Prostate gland (tissue), 2 donors: ENCODE measurements around the gene TSC22D1. TPM values are rescaled to one million over a fixed set of nuclear protein-coding genes. Genes with fewer than 3 reads are reported as not detected.
"Not testable (repeated sequence)": the region's sequence is repeated elsewhere in the genome, so short reads cannot be mapped to it uniquely, and the experiment has no call there.

ENCODE experiments used
- DNase-seq: peaks from one replicate; pipeline ENCODE4 v3.0.0-alpha.2; 2019; ENCODE audit warnings: low spot score
- H3K27ac ChIP-seq, 2 donors: fragments of 200-600 bp; sonication (generic); 2 replicates each; pipeline ENCODE4 v1.5.1; 2017 to 2019
- H3K27me3 ChIP-seq: fragments of 200-600 bp; sonication (generic); replicated peaks from 2 replicates; pipeline ENCODE4 v1.5.1; 2019; ENCODE audit not compliant: insufficient read depth
- H3K36me3 ChIP-seq, 2 donors: fragments of 200-600 bp; sonication (generic); 1 replicate in 1 of 2; 2 replicates in 1 of 2; pipeline versions ENCODE4 v1.5.1 to v1.8.1; 2017 to 2019
- H3K4me1 ChIP-seq: fragments of 200-600 bp; sonication (generic); replicated peaks from 2 replicates; pipeline ENCODE4 v1.5.1; 2019
- H3K4me3 ChIP-seq, 2 donors: fragments of 200-600 bp; sonication (generic); 2 replicates each; pipeline ENCODE4 v1.5.1; 2017 to 2019
- H3K9me3 ChIP-seq: fragments of 200-600 bp; sonication (generic); 2 replicates; pipeline ENCODE4 v1.5.1; 2017
- POLR2A ChIP-seq: fragments of 450-650 bp; IDR thresholded peaks from one replicate; pipeline ENCODE4 v1.6.1; 2016; ENCODE audit warnings: antibody characterized with exemption, mild to moderate bottlenecking
- POLR2AphosphoS5 ChIP-seq: sonication (generic); formaldehyde crosslinking; IDR thresholded peaks from one replicate; pipeline ENCODE4 v1.6.1; 2017; ENCODE audit warnings: antibody characterized with exemption
- WGBS: methylation state at CpG from one replicate; pipeline ENCODE4 v1.1.5; 2018; 5-methylcytosine and 5-hydroxymethylcytosine counted together
- intact Hi-C: fragments of 100-400 bp; cut with DNase I; formaldehyde crosslinking; loops from one replicate; pipeline ENCODE4 v1.14.2; 2022
- total RNA-seq, 2 donors: library from RNA; depleted of rRNA; stranded (reverse); fragments of >200 nt; gene quantifications; one replicate each; pipeline ENCODE4 v1.1.0, GENCODE V29; 2016
- TF ChIP-seq, protein P1 (sequence below), 4 experiments: fragments of 200-600 bp in 2 of 4; fragments of 450-650 bp in 2 of 4; sonication (generic) in 2 of 4; IDR thresholded peaks; 1 replicate in 3 of 4; 2 replicates in 1 of 4; pipeline ENCODE4 v1.5.1; 2016 to 2019; ENCODE audit warnings: antibody characterized with exemption in 4 of 4, mild to moderate bottlenecking in 2 of 4, moderate library complexity in 2 of 4

Gene TSC22D1
- total RNA-seq, 2 donors from 2014 or later, result 185 to 237 TPM

GRCh38 chr13:44463759-44464158 is 112.4 kb downstream of the TSC22D1 start:
- no peaks in the 10 kb centered on the region for H3K36me3 ChIP-seq
- H3K4me3 ChIP-seq, result no peak overlapping the region
- no peaks in the 10 kb centered on the region for H3K4me1 ChIP-seq
- H3K9me3 ChIP-seq, result no peaks in the 10 kb centered on the region
- no peaks in the 10 kb centered on the region for H3K27me3 ChIP-seq
- intact Hi-C loops, result loop anchor here (10.0 kb wide), 1 partner anchor 559 kb away; no protein-coding TSS in a partner anchor
- no peak for DNase-seq
- TF ChIP-seq POLR2A (no peak), POLR2AphosphoS5 (no peak)
- TF ChIP-seq, protein P1, sequence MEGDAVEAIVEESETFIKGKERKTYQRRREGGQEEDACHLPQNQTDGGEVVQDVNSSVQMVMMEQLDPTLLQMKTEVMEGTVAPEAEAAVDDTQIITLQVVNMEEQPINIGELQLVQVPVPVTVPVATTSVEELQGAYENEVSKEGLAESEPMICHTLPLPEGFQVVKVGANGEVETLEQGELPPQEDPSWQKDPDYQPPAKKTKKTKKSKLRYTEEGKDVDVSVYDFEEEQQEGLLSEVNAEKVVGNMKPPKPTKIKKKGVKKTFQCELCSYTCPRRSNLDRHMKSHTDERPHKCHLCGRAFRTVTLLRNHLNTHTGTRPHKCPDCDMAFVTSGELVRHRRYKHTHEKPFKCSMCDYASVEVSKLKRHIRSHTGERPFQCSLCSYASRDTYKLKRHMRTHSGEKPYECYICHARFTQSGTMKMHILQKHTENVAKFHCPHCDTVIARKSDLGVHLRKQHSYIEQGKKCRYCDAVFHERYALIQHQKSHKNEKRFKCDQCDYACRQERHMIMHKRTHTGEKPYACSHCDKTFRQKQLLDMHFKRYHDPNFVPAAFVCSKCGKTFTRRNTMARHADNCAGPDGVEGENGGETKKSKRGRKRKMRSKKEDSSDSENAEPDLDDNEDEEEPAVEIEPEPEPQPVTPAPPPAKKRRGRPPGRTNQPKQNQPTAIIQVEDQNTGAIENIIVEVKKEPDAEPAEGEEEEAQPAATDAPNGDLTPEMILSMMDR (IDR thresholded peaks at IDR 0.05), result no peak
- WGBS, result 92% methylated on average over 1 of the region's 1 CpG
- no peak overlapping the region for H3K27ac ChIP-seq

DNA sequence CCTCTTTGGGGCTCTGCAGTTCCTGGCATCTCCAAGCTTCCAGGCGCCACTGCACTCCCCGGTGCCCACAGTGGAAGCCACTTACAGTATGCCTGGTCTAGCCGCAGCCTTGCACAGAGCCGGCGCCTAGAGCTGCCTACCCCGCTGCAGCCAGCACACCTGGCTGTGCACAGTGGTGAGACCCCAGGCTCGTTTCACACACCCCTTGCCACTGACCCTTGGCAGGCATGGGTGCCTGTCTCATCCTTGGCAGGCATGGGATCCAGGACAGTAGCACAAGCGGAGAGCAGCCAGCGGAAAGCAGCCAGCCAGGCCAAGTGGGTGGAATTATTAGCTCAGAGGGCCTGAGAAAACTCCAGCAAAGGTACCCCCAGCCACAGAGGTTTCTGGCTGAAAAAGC is 116.5 kb downstream of the TSC22D1 start:
- Histone ChIP-seq H3K27me3 (no peaks in the 10 kb centered on the region), H3K27ac (no peak overlapping the region), H3K36me3 (no peaks in the 10 kb centered on the region), H3K4me3 (no peak overlapping the region), H3K9me3 (no peaks in the 10 kb centered on the region), H3K4me1 (no peaks in the 10 kb centered on the region)
- 86% methylated on average over 9 of the region's 9 CpGs for WGBS
- TF ChIP-seq POLR2AphosphoS5 (no peak), POLR2A (no peak)
- TF ChIP-seq, protein P1 (IDR thresholded peaks at IDR 0.05), result no peak
- intact Hi-C loops, result loop anchor here (10.0 kb wide), 1 partner anchor 555 kb away; no protein-coding TSS in a partner anchor
- DNase-seq, result no peak

DNA sequence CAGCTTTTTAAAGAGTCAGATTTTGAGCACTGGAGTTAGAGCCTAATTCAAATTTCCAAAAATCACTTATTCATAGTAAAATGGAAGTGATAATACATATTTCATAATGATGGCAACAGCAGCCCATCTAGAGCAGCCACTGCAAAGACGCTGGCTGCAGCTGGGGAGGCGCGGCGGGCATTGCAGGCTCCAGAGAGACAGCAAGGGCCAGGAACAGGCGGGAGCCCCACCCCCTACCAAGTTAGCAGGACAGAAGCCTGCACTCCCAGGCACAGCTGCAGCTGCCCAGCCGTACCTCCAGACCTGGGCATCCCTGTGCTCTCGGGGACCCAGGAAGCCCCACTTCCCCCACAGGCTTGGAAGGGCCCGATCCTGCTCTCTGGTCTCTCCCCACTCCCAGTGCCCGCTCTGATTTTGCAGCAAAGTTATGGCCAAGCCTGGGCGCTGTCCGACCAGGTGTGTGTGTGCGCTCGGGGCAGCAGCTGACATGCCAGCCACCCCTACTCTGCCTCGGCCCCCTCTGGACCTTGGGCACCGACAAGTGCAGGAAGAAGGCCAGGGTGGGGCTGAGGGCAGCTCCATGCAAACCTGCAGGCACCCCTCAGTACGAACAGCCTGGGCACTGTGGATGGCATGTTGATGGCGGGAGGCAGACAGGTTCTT is 117.7 kb downstream of the TSC22D1 start:
- Histone ChIP-seq H3K4me1 (no peaks in the 10 kb centered on the region), H3K27me3 (no peaks in the 10 kb centered on the region), H3K36me3 (no peaks in the 10 kb centered on the region), H3K27ac (no peak overlapping the region), H3K4me3 (no peak overlapping the region), H3K9me3 (no peaks in the 10 kb centered on the region)
- intact Hi-C loops, result no loop called here
- no peak for DNase-seq
- TF ChIP-seq POLR2AphosphoS5 (no peak), POLR2A (no peak)
- TF ChIP-seq, protein P1 (IDR thresholded peaks at IDR 0.05), result no peak
- 84% methylated on average over 13 of the region's 17 CpGs for WGBS

- DNase-seq, intact Hi-C loops, H3K4me1 ChIP-seq, H3K36me3 ChIP-seq, H3K9me3 ChIP-seq, H3K4me3 ChIP-seq, H3K27me3 ChIP-seq: not testable (repeated sequence)
- peak overlapping the region in 1 of 2 donors; percentile 18 for H3K27ac ChIP-seq
- WGBS, result 91% methylated on average over 11 of the region's 11 CpGs
Measured at GRCh38 chr13:44456212-44456611, 119.9 kb downstream of the TSC22D1 start.

DNA sequence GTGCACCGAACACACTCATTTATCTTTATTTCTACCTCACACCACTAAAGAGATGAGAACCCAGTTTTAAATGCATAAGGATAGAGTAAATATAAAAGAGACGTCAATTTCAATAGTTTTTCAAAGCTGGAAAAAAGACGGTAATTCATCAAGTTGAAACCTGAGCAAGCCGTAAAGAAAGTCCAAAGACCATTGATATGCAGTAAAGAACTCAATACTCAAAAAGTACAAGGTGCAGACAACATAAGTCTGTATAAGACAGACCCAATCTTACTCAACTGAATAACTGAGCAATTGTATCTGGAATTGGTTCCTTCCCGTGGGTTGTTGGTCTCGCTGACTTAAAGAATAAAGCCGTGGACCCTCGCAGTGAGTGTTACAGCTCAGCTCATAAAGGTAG is 120.4 kb downstream of the TSC22D1 start:
- H3K27ac ChIP-seq, result no peak overlapping the region
- no peaks in the 10 kb centered on the region for H3K4me1 ChIP-seq
- H3K9me3 ChIP-seq, result no peaks in the 10 kb centered on the region
- H3K4me3 ChIP-seq, result no peak overlapping the region
- no peak for DNase-seq
- TF ChIP-seq POLR2AphosphoS5 (no peak), POLR2A (no peak)
- TF ChIP-seq, protein P1 (IDR thresholded peaks at IDR 0.05), result no peak
- no peaks in the 10 kb centered on the region for H3K36me3 ChIP-seq
- WGBS, result 91% methylated on average over 8 of the region's 8 CpGs
- intact Hi-C loops, result no loop called here
- H3K27me3 ChIP-seq, result no peaks in the 10 kb centered on the region
